Myocyte (in vitro differentiated cells): ENCODE results near the gene ZNF780A. TPM values are rescaled to one million over a fixed set of nuclear protein-coding genes. Genes with fewer than 3 reads are reported as not detected.

Experiments used
- total RNA-seq: library from RNA; depleted of rRNA; stranded (reverse); fragments of >200 nt; gene quantifications from 2 replicates; pipeline ENCODE4 v1.2.3, GENCODE V29; 2014

ZNF780A gene
- total RNA-seq, 1 donor from 2014 or later = 11.6 TPM

Other genes with a start within 250 kb of the ZNF780A start
- 21.7 and 26.1 TPM in 2 replicates for gene FBL, start 244.6 kb downstream of the ZNF780A start, total RNA-seq
- gene FCGBP, start 156.3 kb downstream of the ZNF780A start, total RNA-seq = 0.21 and 0.43 TPM in 2 replicates
- 165 and 187 TPM in 2 replicates for gene PSMC4, start 119.8 kb downstream of the ZNF780A start, total RNA-seq
- 3.0 and 3.2 TPM in 2 replicates for gene ZNF546, start 93.9 kb downstream of the ZNF780A start, total RNA-seq
- gene ZNF780B, start 34.7 kb downstream of the ZNF780A start, total RNA-seq = 7.8 and 9.8 TPM in 2 replicates
- gene MAP3K10, start 100.5 kb upstream of the ZNF780A start, total RNA-seq = 11.1 and 12.8 TPM in 2 replicates
- not detected in 2 replicates for gene TTC9B, start 127.4 kb upstream of the ZNF780A start, total RNA-seq
- gene CCNP, start 135.7 kb upstream of the ZNF780A start, total RNA-seq = not detected in 2 replicates
- 91.2 and 93.3 TPM in 2 replicates for gene AKT2, start 194.4 kb upstream of the ZNF780A start, total RNA-seq